NCI-H1417 (cell line): ENCODE data around the gene ABCD1.
"Not testable (repeated sequence)": the region's sequence is repeated elsewhere in the genome, so short reads cannot be mapped to it uniquely, and the experiment has no call there.

Source experiments
- DNase-seq, 3 experiments: peaks; one replicate each; lab custom pipeline; 2025; lab: John Stamatoyannopoulos, UW

Gene ABCD1

DNA sequence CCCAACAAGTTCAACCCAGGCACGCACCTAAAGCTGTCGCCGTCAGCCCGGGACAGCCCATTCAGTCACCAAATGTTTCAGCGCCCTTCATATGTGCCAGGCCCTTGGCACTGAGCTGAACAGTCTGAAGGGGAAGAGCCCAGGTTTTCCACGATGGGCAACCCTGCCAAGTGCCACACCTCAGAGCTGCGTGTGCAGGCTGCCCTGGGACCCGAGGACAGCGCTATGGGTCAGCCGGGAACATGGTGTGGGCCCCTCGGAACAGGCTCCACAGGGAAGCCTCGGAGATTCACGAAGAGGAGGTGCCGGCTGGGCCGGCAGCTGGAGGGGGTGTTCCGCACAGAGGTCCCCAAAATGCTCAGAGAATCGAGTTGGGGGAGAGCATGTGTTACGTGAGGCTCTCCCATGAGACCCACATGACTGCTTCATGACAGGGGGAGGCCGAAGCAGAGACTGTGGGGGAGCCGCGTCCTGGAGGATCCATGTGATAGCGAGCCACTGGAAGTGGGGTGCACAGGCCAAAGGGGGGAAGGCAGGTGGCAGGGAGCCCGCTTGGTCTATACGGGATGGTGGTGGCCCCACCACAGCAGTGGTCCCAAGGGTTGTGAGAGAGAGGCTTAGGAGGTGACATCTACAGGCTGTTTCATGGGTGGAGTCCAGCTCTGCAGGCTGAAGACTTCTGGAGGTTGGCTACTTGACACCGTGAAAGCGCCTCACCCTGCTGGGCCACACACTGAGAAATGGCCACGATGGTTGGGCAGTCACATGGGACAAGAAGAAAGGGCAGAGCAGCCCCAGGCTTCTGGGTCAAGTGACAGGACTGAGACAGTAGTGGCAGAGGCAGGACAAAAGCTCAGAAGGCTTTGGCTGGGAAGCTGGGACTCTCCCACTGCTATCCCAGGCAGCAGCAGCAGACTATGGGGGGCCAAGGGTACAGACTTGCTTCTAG, 14.7 kb upstream of the ABCD1 start:
- no peak for DNase-seq

DNA sequence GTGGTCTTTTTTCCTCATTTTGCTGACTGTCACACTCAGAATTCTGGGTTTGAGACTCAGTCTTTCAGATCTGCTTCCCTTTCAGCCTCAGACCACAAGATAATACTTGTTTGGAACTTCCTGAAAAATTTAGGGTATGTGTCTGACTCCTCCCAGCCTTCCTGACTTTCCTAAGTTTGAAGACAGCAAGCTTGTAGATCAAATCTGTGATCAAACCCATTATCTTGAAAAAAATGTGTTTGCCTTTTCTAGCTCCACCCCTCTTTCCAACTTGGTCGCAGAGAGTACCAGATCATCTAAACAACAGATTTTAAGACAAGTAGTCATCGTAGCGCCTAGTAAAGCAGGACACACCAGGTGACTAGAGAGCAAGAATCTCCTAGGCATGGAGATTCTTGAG, 10.4 kb upstream of the ABCD1 start:
- DNase-seq, result no peak

DNA sequence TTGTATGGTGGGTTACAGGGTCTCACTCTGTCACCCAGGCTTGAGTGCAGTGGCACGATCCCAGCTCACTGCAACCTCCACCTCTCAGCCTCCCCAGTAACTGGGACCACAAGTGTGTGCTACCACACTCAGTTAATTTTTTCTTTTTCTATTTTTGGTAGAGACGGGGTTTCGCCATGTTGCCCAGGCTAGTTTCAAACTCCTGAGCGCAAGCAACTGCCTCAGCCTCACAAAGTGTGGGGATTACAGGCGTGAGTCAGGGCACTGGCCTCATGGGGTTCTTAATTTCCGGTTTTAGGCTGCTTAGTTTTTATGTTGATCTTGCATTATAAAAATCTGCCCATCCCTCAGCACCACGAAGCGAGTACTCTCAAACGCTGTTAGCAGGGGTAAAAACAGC, 7.2 kb upstream of the ABCD1 start:
- no peak for DNase-seq

DNA sequence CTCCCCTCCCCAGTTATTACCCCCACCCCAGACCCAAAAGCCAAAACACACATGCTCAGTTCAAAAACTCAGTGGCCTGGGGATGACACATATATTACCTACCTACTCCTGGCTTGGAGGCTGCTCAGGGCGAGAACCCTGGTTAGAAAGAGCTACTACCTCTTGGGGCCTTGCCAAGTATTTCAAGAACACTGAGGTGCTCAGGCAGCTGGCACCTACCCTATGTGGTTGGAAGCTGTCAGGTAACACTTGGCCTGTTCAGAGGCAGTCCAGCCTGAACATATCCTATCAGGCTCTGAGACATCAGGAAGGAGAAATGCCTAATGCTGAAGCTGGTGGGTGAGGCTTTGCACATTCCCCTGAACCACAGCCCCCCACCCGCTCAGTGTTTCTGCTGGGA, 5.4 kb upstream of the ABCD1 start:
- DNase-seq, result no peak

DNA sequence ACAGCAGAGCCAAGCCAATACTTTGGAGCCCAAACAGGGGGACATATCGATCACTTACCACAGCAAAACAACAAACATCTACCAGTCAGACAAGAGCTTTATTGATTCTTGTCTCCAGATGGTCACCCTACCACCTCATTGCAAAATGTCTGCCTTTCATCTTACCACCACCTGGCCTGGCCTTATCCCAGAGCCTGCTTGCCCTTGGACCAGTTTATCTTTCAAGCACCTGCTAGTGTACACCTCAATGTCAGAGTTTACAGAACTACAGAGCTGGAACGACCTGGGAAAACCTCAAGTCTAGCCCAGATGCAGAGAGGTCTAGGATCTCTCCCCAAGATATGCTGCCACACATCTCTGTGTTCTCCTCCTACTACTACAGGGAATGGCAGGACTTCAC, 5.0 kb upstream of the ABCD1 start:
- no peak for DNase-seq

DNA sequence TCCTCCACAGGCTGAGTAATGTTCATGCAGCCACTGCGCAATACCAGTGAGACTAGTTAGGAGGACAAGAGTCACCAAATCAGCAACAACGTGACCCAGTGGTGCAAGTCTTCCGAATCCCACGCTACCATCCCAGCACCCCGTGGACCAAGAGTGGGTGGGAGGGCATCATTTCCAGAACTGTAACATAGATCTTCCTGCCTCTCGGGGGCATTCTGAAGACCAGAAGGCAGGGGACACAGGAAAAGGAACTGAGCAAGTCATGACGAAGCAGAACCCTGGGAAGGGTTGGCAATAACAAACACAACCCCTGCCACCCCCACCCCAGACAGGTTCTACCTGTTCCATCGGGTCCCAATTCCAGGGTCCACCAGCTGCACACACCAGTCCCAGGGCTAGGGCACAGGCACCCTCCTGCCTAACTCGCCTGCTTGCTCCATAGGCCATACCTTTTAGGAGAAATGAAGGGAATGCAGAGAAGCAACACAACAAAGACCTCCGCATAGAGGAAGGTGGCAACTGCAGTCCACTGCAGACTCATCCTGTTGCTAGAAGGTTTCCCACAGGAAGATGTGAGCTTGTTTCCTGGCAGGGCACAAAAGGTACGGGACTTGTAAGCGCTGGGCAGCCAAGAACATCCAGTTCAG, 1.8 kb upstream of the ABCD1 start:
- DNase-seq, result no peak

DNA sequence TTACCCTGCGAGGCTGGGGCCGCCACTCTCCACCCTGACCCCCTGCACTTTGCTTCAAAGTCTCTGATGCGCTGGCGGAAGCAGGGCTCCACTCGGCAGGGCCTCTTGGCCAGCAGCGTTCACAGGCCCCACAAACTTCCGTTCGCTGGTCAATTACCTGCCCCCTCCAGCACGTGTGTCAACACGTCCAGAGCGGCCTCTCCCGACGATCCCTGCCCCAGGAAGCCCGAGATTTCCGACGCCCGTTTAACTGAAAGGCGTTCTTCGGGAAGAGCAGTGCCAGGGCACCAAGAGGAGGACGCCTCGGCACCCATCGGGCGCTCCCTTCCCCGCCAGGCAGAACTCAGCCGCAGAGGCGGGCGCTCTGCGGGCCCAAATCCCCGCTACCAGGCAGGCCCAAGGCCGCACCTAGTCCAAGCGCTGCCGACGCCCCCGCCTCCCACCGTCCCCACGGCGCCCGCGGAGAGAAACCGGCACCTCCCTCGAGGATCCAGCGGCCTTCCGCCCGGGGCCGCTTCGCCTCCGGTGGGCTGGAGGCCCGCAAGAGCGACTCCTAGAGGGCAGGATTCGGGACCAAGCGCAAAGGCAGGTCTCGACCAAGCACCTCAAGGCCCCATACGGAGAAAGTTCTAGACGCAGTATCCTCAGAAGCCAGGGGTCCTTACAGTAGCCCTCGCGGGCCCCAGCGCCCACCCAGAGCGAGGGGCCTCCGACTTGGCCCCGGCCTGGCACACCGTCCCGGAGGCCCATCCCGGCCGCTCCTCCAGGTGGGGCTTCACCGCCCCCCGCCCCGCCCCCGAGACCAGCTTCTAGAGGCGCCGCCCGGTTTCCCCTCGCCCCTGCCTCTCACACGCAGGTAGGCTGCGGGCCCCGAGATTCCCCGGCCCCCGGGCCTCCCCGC, 1.1 kb upstream of the ABCD1 start:
- DNase-seq, result peak; percentile 54 to 87 (median 82)

DNA sequence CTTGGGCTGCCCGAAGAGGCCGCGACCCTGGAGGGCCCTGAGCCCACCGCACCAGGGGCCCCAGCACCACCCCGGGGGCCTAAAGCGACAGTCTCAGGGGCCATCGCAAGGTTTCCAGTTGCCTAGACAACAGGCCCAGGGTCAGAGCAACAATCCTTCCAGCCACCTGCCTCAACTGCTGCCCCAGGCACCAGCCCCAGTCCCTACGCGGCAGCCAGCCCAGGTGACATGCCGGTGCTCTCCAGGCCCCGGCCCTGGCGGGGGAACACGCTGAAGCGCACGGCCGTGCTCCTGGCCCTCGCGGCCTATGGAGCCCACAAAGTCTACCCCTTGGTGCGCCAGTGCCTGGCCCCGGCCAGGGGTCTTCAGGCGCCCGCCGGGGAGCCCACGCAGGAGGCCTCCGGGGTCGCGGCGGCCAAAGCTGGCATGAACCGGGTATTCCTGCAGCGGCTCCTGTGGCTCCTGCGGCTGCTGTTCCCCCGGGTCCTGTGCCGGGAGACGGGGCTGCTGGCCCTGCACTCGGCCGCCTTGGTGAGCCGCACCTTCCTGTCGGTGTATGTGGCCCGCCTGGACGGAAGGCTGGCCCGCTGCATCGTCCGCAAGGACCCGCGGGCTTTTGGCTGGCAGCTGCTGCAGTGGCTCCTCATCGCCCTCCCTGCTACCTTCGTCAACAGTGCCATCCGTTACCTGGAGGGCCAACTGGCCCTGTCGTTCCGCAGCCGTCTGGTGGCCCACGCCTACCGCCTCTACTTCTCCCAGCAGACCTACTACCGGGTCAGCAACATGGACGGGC, 579 bp downstream of the ABCD1 start:
- DNase-seq, result peak in 1 of 3 experiments; percentile 50

DNA sequence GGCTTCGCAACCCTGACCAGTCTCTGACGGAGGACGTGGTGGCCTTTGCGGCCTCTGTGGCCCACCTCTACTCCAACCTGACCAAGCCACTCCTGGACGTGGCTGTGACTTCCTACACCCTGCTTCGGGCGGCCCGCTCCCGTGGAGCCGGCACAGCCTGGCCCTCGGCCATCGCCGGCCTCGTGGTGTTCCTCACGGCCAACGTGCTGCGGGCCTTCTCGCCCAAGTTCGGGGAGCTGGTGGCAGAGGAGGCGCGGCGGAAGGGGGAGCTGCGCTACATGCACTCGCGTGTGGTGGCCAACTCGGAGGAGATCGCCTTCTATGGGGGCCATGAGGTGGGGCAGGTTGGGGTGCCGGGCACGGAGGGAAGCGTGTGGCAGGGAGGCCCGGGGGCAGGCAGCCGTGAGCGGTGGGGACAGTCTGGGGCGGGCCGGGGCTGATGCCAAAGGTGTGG, 1.2 kb downstream of the ABCD1 start:
- DNase-seq, result no peak

DNA sequence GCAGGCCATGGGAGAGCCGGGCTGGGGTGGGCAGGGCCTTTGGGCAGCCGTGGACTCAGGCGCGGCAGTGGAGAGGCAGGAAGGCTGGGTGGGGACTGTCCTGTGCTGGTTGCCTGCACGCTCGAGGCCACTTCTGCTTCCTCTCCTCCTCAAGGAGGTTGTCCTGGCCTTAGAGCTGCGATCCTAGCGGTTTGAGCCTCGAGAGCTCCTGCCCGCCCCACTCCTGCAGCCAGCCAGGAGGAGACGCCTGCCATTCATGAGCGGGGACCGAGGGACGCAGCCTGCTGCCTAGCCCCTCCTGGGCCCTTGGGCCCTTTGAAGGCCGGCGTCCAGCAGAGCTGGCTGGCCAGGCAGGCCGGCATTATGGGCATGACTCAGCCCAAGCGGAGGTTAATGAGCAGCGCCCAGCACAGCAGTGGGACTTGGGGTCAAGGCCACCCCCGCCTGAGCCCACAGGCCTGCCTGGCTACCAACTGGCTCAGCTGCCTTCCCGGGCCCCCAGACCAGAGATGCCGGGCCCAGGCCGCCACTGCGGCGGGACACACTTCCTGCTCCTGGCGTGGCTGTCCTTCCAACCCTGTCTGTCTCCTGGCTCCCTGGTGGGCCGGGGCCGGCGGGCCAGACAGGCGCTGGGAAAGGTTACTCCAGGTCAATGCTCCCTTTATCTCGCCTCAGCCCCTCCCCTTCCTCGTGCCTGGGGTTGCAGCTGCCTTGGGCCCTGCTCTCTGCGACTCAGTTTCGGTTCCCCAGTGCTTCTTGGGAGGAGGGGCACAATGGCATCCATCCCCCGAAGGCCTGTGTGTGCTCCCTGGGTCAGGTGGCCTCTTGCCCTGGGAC, 1.8 kb downstream of the ABCD1 start:
- peak in 2 of 3 experiments; percentile 44 to 67 for DNase-seq

DNA sequence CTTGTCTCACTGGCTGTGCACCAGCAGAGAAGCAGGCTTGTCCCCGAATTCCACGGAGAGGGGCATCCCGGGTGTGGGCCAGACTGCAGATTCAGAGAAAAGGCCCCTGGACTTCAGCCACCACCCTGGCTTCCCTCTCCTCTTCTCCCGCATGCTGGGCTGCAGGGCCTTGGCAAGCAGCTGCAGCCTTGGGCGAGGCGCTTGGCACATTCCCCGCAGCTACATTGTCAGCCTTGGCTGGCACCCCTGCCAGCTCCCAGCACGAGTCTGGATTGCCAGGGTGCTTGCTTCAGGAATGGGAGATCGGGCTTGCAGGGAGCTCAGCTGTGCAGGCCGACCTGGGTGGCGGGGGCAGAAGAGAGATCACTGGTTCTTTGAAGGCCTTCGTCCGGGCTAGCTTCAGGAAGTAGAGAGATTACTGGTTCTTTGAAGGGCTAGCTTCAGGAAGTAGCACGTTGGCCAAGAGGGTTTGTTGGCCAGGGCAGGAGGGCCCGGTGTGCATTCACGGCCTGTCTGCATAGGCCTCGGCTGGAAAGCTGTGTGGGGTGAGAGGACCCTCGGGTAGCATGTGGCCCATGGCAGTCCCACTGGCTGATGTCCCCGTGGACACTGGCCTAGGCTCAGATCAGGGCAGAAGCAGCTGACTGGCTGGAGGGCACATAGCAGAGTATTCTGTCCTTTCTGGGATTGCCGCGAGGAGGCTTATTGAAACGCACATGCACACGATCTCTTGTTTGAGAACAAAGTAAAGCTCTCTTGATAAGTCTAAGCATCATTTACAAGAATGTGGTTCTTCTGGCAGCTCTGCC, 2.7 kb downstream of the ABCD1 start:
- DNase-seq, result peak in 2 of 3 experiments; percentile 31 to 55

DNA sequence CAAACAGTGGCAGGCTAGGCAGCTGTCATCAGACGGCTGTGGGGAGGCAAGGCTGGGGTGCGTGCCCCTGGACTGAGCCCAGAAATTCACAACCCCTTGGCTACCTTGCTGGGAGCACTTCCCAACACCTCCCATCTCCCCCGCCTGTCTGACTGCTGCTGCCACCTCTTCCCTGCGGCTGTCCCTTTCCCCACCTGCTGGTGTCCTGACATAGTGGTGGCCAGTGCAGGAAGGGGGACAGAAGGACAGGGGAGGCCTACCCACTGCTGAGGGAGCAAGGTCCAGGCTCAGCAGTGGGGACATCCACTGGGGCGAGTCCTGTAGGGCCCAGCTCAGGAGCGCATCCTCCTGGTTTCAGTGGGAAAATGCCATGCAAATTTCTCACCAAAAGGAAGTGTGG, 3.4 kb downstream of the ABCD1 start:
- no peak for DNase-seq

DNA sequence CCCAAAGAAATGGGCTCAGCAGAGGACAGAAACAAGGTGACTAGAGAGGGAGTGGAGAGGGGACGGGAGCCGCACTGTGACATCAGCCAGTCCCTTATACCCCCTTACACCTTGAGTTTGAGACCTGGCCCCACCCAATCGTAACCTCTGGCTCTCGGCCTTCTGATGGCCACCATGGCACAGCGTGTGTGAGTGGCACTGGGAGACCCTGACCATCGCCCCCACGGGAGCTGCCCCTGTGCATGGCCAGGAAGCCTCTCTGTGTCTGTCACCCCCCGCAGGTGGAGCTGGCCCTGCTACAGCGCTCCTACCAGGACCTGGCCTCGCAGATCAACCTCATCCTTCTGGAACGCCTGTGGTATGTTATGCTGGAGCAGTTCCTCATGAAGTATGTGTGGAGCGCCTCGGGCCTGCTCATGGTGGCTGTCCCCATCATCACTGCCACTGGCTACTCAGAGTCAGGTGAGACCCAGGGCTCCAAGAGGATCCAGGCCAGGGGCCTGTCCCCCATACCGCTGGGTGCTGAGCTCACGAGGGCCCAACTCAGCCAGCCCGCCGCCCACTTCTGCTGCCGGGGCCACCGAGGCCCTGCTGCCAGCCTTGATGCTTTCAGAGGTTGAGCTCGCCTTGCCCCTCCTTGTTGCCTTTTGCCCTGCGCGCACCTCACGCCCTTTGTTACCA, 4.4 kb downstream of the ABCD1 start:
- DNase-seq, result no peak

DNA sequence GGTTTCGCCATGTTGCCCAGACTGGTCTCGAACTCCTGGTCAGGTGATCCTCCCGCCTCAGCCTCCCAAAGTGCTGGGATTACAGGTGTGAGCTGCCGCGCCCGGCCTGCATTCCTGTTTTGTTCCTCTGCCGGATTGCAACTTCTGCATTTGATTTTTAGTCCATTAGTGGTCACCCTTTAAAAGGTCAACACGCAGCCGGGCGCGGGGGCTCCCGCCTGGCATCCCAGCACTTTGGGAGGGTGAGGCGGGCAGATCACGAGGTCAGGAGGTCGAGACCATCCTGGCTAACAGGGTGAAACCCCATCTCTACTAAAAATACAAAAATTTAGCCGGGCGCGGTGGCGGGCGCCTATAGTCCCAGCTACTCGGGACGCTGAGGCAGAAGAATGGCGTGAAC, 5.5 kb downstream of the ABCD1 start:
- not testable (repeated sequence) for DNase-seq

DNA sequence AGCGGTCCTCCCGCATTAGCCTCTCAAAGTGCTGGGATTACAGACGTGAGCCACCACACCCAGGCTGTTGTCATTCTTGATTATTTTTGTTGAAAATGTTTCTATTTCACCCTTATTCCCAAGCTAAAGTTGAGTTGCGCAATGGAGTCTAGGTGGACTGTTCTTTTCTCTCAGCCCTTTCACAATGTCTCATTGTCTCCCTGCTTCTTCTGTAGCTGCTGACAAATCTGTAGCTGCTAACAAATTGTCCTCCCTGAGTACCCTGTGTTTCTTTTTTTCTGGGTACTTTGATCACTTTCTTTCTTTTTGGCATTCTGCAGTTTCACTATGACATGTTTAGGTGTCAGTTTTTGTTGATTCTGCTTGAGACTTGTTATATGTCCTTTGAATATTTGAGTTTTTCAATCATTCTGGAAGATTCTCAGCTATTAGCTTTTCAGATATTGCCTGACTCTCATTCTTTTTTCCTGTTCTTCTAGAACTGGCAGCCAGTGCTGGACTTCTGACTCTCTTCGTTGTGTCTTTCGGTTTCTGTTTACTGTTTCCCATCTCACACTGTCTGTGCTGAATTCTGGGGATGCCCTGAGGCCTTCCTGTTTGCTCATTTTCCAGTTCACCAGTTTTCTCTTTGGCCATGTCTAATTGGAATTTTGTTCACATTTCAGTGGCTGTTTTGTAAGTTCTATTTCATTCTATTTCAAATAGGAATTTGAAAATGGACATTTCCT, 6.6 kb downstream of the ABCD1 start:
- DNase-seq, result no peak

DNA sequence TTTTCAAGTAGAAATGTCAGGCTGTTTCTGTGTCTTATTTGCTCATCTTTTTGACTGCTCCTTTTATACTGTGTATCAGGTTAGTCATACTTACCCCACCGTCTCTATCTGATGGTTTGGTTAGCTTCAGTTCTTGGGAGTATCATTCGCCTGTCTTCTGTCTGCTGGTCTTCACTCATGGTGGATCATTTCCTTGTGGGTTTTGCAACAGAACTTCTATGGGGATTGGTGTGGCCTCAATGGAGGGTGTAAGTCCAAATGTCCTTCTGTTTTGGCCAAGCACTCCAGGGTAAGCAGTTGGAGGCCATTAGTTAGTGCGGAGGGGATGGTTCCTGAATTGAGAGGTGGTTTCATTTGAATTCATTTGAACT, 7.2 kb downstream of the ABCD1 start:
- DNase-seq, result no peak

DNA sequence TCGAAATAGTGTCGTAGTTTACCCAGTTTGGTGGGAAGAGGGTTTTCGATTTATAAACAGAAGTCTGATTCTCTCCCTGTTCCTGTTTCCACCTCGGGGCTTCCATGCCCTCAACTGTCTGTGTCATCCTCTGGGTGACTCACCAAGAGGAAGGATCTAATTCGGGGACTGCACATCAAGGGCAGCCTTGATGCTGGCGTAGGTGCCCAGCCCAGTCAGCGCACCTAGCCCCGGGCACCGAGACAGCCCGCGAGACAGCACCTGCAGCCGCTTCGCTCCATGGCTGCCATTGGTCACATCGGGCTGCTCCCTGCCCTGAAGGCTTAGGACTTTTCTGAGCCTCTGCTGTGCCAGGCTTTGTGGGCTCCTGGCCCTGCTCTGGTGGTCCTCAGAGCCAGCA, 7.7 kb downstream of the ABCD1 start:
- DNase-seq, result no peak

DNA sequence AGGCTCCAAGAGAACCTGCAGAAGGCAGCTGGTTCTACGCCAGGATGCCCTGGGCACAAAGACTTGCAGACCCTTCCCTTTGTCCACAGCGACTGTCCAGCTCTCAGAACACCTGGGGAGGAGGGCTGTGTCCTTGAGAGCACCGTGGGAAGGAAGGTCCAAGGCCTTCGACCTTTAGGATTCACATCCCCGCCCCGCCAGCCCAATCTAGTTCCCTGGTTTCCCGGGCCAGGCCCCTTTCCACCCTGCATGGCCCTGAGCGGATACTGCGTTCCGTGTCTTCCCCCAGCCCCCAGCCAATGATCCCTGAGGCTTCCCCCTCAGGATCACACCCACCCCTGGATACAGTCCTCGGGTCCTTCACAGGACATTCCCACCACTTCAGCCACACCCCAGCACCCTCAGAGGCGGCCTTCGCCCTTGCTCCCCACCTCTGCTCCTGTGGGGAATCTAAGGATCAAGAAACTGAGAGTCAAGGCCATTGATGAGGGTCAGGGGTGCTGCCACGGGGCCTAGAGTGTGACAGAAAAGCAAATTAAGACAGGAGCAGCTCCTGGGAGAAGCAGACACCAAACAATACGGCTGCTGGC, 9.1 kb downstream of the ABCD1 start:
- no peak for DNase-seq
